ENCODE data around the gene MBOAT1.

DNA sequence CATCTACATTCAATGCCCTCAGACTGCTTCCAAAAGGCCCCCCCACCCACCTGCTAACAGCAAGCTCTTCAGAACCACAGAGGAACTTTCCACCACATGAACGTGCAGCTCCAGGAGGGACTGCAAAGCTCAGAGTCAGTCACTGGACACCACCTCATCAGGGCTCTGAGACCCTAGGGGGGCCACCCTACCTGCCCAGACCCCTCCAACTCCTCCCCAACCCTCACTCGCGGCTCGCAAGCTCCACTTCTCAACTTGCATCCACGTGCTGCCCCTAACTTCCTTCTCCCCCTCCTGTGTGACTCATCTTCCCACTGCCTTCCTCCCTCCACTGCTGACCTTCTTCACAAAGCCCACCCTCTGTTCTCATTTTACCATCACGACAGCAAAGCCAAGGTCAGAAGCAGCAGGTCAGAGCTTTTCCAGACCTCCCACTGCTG lies 6.5 kb downstream of the MBOAT1 start:
- TF ChIP-seq POLR2A (IDR thresholded peaks at IDR 0.05; ENCODE audit: insufficient read depth in 1 of 2, low read depth in 2 of 2, low read length in 2 of 2) (no peak), SMC3 (IDR thresholded peaks at IDR 0.05; ENCODE audit: low read length) (no peak), NCOA2 (CRISPR knock-in tag; IDR thresholded peaks at IDR 0.05) (no peak), NR2F2 (IDR thresholded peaks at IDR 0.05; ENCODE audit: borderline replicate concordance, low read depth) (no peak), TAF1 (CRISPR knock-in tag; IDR thresholded peaks at IDR 0.05) (no peak), SP1 (IDR thresholded peaks at IDR 0.05) (no peak), SP1 (CRISPR knock-in tag; IDR thresholded peaks at IDR 0.05) (no peak), ZNF543 (CRISPR knock-in tag; IDR thresholded peaks at IDR 0.05) (no peak), ERF (CRISPR knock-in tag; IDR thresholded peaks at IDR 0.05) (no peak), PHF5A (CRISPR knock-in tag; IDR thresholded peaks at IDR 0.05; ENCODE audit: low read depth, unreplicated experiment) (no peak)
- TF ChIP-seq, protein P1, sequence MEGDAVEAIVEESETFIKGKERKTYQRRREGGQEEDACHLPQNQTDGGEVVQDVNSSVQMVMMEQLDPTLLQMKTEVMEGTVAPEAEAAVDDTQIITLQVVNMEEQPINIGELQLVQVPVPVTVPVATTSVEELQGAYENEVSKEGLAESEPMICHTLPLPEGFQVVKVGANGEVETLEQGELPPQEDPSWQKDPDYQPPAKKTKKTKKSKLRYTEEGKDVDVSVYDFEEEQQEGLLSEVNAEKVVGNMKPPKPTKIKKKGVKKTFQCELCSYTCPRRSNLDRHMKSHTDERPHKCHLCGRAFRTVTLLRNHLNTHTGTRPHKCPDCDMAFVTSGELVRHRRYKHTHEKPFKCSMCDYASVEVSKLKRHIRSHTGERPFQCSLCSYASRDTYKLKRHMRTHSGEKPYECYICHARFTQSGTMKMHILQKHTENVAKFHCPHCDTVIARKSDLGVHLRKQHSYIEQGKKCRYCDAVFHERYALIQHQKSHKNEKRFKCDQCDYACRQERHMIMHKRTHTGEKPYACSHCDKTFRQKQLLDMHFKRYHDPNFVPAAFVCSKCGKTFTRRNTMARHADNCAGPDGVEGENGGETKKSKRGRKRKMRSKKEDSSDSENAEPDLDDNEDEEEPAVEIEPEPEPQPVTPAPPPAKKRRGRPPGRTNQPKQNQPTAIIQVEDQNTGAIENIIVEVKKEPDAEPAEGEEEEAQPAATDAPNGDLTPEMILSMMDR (CRISPR knock-in tag; IDR thresholded peaks at IDR 0.05): no peak
- TF ChIP-seq, protein P2, sequence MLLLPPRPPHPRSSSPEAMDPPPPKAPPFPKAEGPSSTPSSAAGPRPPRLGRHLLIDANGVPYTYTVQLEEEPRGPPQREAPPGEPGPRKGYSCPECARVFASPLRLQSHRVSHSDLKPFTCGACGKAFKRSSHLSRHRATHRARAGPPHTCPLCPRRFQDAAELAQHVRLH (CRISPR knock-in tag; IDR thresholded peaks at IDR 0.05; ENCODE audit: borderline replicate concordance, low read depth): no peak

All from HepG2 (cell line).